CD4-positive, alpha-beta T cell treated with Interleukin-4 for 1 hour (primary cell): Measurements from ENCODE around the gene GDF2.

Experiments
- DNase-seq, 2 donors: peaks; one replicate each; pipeline ENCODE4 v3.0.0-alpha.2; 2020 to 2022

GDF2 gene

GRCh38 chr10:47322300-47323061, at the start of gene GDF2:
Gene GDF2, plus strand, starts transcription at chr10:47322454. Its CDS starts 215 bp downstream, at chr10:47322669.
- no peak for DNase-seq

- DNase-seq: no peak
These were observed 46.2 kb upstream of the GDF2 start for GRCh38 chr10:47276071-47276470.

- DNase-seq: no peak
These were observed 45.5 kb upstream of the GDF2 start for GRCh38 chr10:47276576-47277351.

- DNase-seq: peak in 1 of 2 donors; percentile 30
These were observed 44.7 kb upstream of the GDF2 start for GRCh38 chr10:47277352-47278151.

- no peak for DNase-seq
These were observed 44.1 kb upstream of the GDF2 start for GRCh38 chr10:47278152-47278473.

GRCh38 chr10:47278720-47279119, 43.5 kb upstream of the GDF2 start:
- DNase-seq: no peak

- DNase-seq: no peak
These were observed 43.0 kb upstream of the GDF2 start for GRCh38 chr10:47279276-47279675.

GRCh38 chr10:47282005-47282656, 40.1 kb upstream of the GDF2 start:
- no peak for DNase-seq

GRCh38 chr10:47282657-47283018, 39.6 kb upstream of the GDF2 start:
- DNase-seq: no peak

- no peak for DNase-seq
These were observed 39.1 kb upstream of the GDF2 start for GRCh38 chr10:47283101-47283630.

GRCh38 chr10:47283848-47284247, 38.4 kb upstream of the GDF2 start:
- DNase-seq: no peak

- DNase-seq: no peak
These were observed 36.7 kb upstream of the GDF2 start for GRCh38 chr10:47285381-47286115.

GRCh38 chr10:47286116-47286505, 36.1 kb upstream of the GDF2 start:
- DNase-seq: no peak

- peak in 1 of 2 donors; percentile 11 for DNase-seq
These were observed 35.5 kb upstream of the GDF2 start for GRCh38 chr10:47286591-47287315.

GRCh38 chr10:47287365-47287802, 34.9 kb upstream of the GDF2 start:
- no peak for DNase-seq

GRCh38 chr10:47287805-47288204, 34.4 kb upstream of the GDF2 start:
- no peak for DNase-seq

- no peak for DNase-seq
These were observed 34.0 kb upstream of the GDF2 start for GRCh38 chr10:47288236-47288635.

- DNase-seq: no peak
These were observed 33.2 kb upstream of the GDF2 start for GRCh38 chr10:47288916-47289495.

GRCh38 chr10:47289921-47290320, 32.3 kb upstream of the GDF2 start:
- DNase-seq: no peak

- DNase-seq: no peak
These were observed 31.9 kb upstream of the GDF2 start for GRCh38 chr10:47290338-47290737.

GRCh38 chr10:47291682-47292081, 30.6 kb upstream of the GDF2 start:
- no peak for DNase-seq
